GM10847 (cell line): ENCODE results near the gene MOB2.

ENCODE experiments used
- POLR2A ChIP-seq: IDR thresholded peaks from 2 replicates; pipeline ENCODE4 v1.6.1; 2011; ENCODE audit not compliant: insufficient read length; ENCODE audit errors: extremely low read depth

MOB2 gene

GRCh38 chr11:1440496-1440895 lies 46.1 kb downstream of the MOB2 start:
- no peak for TF ChIP-seq POLR2A

DNA sequence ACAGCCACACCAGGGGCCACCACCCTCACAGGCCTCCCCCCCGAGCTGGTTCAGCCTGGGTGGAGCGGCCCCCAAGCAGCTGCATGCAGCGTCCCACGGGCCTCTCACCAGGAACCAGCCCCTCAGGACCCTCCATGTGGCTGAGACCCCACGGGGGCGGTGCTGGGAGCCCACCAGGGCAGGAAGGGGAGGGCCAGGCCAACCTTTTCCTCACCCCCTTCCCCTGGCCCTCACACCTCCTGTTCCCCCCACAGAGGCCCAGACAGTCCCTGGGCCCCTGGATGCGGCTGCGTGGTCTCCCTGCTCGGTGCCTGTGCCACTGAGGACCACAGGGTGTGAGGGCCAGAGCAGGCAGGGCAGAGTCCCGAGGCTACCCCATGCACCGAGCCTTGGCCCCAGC lies 46.5 kb downstream of the MOB2 start:
- TF ChIP-seq POLR2A, result no peak

DNA sequence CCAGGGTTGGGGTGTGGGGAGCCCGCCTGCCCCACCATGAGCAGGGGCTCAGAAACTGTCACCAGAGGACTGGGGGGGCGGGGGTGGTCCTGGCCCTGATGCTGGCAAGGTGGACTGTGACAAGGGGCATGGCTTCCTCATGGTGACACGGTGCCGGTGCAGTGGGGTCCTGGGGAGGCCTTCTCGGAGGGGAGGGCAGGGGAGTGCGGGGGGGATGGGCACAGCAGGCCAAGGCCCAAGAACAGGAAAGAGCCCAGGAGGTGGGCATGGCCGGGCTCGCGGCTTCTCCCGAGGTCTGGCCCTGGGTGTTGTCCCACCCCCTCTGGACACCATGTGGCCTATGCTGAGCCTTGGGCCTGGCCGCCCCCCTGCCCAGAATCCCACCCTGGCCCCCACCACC lies 47.2 kb downstream of the MOB2 start:
- no peak for TF ChIP-seq POLR2A

GRCh38 chr11:1438967-1439330 lies 47.6 kb downstream of the MOB2 start:
- TF ChIP-seq POLR2A, result no peak

DNA sequence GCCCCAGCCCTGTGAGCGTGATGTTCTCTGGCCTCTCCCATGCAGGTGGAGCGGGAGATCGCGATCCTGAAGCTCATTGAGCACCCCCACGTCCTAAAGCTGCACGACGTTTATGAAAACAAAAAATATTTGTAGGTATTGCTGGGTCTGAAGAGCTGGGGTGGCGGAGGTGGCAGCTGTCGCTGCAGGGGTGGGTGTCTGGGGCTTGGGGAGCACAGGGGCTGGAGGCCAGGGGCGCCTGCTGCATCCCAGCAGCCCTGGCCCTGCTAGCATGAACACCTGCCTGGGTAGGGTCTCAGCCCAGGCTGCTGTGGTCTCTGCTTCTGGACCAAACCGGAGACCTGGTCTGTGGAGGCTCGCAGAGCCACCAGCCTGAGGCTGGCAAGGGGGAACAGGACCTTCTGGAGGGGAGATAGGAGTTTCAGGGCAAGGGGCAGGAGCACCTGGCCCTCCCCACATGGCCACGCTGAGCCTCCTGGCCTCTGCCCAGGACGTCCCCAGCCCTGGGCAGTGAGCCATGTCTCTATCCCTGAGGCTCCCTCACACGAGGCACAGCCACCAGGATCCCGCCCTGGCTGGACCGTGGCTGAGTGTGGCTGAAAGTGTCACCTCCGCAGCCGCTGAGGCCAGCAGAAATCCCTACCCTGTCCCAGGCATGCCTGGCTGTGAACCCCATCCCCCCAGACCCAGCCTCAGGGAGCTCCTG lies 48.2 kb downstream of the MOB2 start:
- no peak for TF ChIP-seq POLR2A

GRCh38 chr11:1437500-1437899 lies 49.1 kb downstream of the MOB2 start:
- no peak for TF ChIP-seq POLR2A

DNA sequence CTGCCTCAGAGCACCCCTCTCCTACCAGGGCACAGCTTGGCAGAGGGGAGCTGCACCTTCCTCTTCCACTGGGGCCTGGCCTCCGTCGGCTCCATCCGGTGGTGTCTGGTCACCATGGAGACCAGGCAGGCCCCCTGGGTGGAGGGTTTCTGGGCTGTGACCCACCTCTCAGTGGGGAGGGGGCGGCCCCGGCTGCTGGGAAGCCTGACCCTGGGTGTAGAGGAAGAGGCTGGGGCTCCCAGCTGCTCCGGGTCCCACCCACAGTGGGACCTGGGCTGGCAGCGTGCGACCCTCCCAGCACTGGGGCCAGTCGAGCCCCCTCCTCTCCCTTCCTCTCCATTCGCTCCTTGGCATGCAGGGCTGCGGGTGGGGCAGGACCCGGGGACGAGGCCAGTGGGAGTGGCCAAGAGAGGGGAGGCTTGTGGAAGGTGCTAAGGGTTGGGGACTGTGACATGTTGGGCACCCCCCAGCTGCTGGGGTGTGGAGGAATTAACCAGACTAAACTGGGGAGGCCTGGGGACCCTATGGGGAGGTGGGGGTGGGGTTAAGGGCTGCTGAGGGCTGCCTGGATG lies 50.0 kb downstream of the MOB2 start:
- no peak for TF ChIP-seq POLR2A

DNA sequence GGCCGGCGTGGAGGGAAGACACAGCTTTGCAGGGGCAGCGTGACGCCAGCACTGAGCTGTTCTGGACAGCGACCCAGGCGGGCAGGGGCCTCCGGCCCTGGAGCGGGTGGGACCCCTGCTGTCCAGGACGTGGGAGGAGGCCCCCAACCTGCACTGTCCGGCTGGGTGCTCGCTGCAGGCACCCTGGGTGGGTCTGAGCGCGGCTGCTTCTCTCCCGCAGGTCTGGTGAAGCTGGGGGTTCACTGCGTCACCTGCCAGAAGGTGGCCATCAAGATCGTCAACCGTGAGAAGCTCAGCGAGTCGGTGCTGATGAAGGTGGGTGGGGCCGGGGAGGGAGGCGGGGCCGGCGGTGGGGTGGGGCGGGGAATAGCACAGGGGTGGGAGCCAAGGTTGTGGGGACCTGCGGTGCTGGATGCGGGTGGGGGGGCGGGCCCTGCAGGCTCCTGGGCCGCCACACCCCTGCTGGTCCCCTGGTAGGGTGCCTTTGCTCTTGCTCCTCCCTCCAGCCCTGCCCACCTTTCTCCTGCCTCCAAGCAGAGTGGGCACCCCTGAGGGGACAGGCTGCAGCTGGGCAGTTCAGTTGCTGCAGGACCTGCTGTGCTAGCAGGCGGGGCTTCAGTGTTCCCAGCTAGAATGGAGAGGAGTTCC lies 50.6 kb downstream of the MOB2 start:
- no peak for TF ChIP-seq POLR2A

- TF ChIP-seq POLR2A, result no peak
These were observed 52.5 kb downstream of the MOB2 start for GRCh38 chr11:1433977-1434640.

- no peak for TF ChIP-seq POLR2A
These were observed 53.0 kb downstream of the MOB2 start for GRCh38 chr11:1433568-1433967.

DNA sequence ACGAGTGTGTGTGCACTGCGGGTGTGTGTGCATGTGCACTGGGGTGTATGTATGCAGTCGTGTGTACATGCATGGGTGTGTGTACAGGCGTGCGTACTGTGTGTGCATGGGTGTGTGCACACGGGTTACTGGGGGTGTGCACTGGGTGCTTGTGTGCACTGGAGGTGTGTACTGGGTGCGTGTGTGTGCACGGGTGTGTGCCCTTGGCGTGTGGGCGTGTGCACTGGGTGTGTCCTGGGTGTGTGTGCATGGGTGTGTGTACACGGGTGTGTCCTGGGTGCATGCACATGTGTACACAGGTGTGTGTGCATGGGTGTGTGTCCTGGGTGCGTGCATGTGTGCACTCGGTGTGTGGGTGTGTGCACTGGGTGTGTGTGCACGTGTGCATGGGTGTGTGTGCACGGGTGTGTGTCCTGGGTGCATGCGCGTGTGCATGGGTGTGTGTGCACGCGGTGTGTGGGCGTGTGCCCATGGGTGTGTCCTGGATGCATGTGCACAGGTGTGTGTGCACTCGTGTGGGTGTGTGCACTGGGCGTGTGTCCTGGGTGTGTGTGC lies 57.7 kb downstream of the MOB2 start:
- TF ChIP-seq POLR2A, result no peak

DNA sequence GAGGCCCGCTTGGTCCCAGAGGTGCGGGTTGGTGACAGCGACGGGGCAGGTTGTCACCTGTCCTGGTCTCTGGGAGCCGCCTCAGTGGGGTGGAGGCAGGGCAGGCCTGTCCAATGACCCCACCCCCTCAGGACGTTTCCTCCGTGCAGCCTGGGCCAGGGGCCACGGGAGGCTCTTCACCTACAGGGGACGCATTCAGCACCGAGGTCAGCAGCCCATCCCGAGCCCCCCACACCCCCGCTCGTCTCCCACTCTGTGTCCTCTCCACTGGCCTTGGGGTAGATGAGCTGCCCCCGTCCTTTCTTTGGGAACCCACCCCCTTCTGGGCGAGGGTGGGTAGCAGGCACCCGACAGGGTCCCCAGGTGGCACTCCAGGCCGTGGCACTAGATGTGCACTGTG lies 61.1 kb downstream of the MOB2 start:
- TF ChIP-seq POLR2A, result no peak

- TF ChIP-seq POLR2A, result no peak
These were observed 61.6 kb downstream of the MOB2 start for GRCh38 chr11:1425006-1425405.

- no peak for TF ChIP-seq POLR2A
These were observed 63.6 kb downstream of the MOB2 start for GRCh38 chr11:1422981-1423380.

DNA sequence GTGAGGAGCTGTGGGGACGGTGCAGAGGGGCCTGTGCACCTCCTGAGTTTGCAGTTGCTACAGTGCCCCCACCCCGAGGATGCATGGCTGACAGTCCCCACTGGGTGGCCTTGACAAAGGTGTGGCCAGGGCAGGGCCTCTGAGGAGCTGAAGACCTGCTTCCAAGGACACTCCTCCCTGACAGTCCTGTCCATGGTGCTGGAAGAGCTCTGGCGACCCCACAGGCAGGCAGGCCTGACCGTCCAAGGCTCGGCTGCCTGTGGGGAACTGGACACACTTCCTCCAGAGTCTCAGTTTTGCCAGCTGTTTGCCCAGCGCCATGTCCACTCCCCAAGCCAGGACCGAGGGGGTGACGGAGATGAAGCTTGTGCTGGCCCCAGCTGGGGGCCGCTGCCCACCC lies 64.1 kb downstream of the MOB2 start:
- no peak for TF ChIP-seq POLR2A

DNA sequence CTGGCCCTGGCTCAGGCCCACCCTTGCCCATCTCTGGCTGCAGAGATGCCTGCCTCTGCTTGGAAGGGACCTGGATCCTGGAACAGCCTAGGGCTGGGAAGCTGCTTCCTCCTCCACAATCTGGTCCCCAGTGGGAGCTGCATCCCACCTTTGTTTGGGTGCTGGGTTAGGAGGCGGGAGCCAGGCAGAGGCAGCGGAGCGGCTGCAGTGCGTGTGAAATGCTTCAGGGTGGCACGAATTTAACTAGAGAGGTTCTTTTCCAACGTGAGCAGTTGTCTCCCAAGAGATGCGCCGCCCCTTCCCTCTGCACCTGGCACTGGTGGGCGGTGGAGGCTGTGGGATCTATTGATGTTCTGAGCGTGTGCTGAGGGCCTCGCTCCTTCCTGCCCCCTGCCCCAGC lies 65.3 kb downstream of the MOB2 start:
- no peak for TF ChIP-seq POLR2A

GRCh38 chr11:1419811-1420210 lies 66.8 kb downstream of the MOB2 start:
- no peak for TF ChIP-seq POLR2A
